Upper lobe of right lung (tissue), 1 donor: Measurements from ENCODE around the gene ZNF646. TPM values are rescaled to one million over a fixed set of nuclear protein-coding genes. Genes with fewer than 3 reads are reported as not detected.
A peak's percentile ranks its signal among the peaks of the same experiment; 100 is the strongest.

Source experiments
- ATAC-seq: fragments of 200-7000 bp; cut with Tn5 transposase; one replicate; pipeline ENCODE4 v1.9.1; 2020; ENCODE audit warnings: mild to moderate bottlenecking, moderate library complexity
- DNase-seq: peaks from one replicate; pipeline ENCODE4 v3.0.0-alpha.2; 2020
- H3K27ac ChIP-seq: fragments of 200-600 bp; one replicate; pipeline ENCODE4 v1.8.0; 2022
- H3K27me3 ChIP-seq: fragments of 200-600 bp; one replicate; pipeline ENCODE4 v1.8.0; 2022; ENCODE audit warnings: mild to moderate bottlenecking
- H3K36me3 ChIP-seq: fragments of 200-600 bp; one replicate; pipeline ENCODE4 v1.8.0; 2022
- H3K4me1 ChIP-seq: fragments of 200-600 bp; one replicate; pipeline ENCODE4 v1.8.0; 2022
- H3K4me3 ChIP-seq: fragments of 200-600 bp; one replicate; pipeline ENCODE4 v1.8.0; 2022; ENCODE audit warnings: mild to moderate bottlenecking
- H3K9me3 ChIP-seq: fragments of 200-600 bp; one replicate; pipeline ENCODE4 v1.8.0; 2022
- CTCF ChIP-seq: fragments of 200-600 bp; IDR thresholded peaks from one replicate; pipeline ENCODE4 v1.8.0; 2022; ENCODE audit warnings: antibody characterized with exemption
- intact Hi-C: fragments of 100-400 bp; cut with DNase I; formaldehyde crosslinking; loops from one replicate; pipeline ENCODE4 v1.11.0; 2022
- total RNA-seq: library from RNA; stranded (reverse); fragmentation: NEBNext Ultra II Directional; extraction: Animal tissue kit (Norgen Biotek cat#: 25700); gene quantifications from one replicate; pipeline ENCODE4 v1.2.1, GENCODE V29; 2021
- donor health status: DM: no; HTN: yes; CAD: no; lungs with severe emphysema.

ZNF646 gene
- total RNA-seq, 1 donor from 2014 or later: 20.6 TPM

- Histone ChIP-seq H3K36me3 (peaks cover 21% of the 10 kb centered on the region), H3K4me1 (peaks cover 13% of the 10 kb centered on the region), H3K27ac (no peak overlapping the region), H3K4me3 (no peak overlapping the region), H3K9me3 (no peaks in the 10 kb centered on the region), H3K27me3 (no peaks in the 10 kb centered on the region)
- TF ChIP-seq CTCF: no peak
- ATAC-seq (no peak), DNase-seq (no peak)
- intact Hi-C loops: no loop called here
Measured at GRCh38 chr16:31061126-31061812, 13.0 kb upstream of the ZNF646 start.

- Histone ChIP-seq H3K9me3 (no peaks in the 10 kb centered on the region), H3K36me3 (peaks cover 21% of the 10 kb centered on the region), H3K4me1 (peaks cover 13% of the 10 kb centered on the region), H3K4me3 (no peak overlapping the region), H3K27ac (no peak overlapping the region), H3K27me3 (no peaks in the 10 kb centered on the region)
- DNase-seq (no peak), ATAC-seq (no peak)
- no peak for TF ChIP-seq CTCF
- intact Hi-C loops: no loop called here
Measured at GRCh38 chr16:31061813-31062440, 12.3 kb upstream of the ZNF646 start.

GRCh38 chr16:31063495-31063842 is 10.8 kb upstream of the ZNF646 start:
- no peak for TF ChIP-seq CTCF
- intact Hi-C loops: no loop called here
- Histone ChIP-seq H3K27me3 (no peaks in the 10 kb centered on the region), H3K4me3 (no peak overlapping the region), H3K36me3 (peaks cover 16% of the 10 kb centered on the region), H3K9me3 (no peaks in the 10 kb centered on the region), H3K4me1 (peaks cover 13% of the 10 kb centered on the region), H3K27ac (no peak overlapping the region)
- no peak for ATAC-seq
- DNase-seq: no peak

- no peak for TF ChIP-seq CTCF
- DNase-seq (no peak), ATAC-seq (peak; percentile 24)
- Histone ChIP-seq H3K27ac (peak overlapping the region; percentile 73), H3K9me3 (no peaks in the 10 kb centered on the region), H3K4me3 (peak overlapping the region; percentile 5), H3K4me1 (peaks cover 13% of the 10 kb centered on the region), H3K36me3 (peaks cover 15% of the 10 kb centered on the region), H3K27me3 (no peaks in the 10 kb centered on the region)
- intact Hi-C loops: no loop called here
Measured at GRCh38 chr16:31063843-31064611, 10.2 kb upstream of the ZNF646 start.

GRCh38 chr16:31064882-31065461 is 9.2 kb upstream of the ZNF646 start:
- DNase-seq (no peak), ATAC-seq (peak; percentile 72)
- no peaks in the 10 kb centered on the region for H3K27me3 ChIP-seq
- no peak for TF ChIP-seq CTCF
- H3K27ac ChIP-seq: peak overlapping the region; percentile 73
- no peak overlapping the region for H3K4me3 ChIP-seq
- intact Hi-C loops: no loop called here
- peaks cover 15% of the 10 kb centered on the region for H3K36me3 ChIP-seq
- peaks cover 13% of the 10 kb centered on the region for H3K4me1 ChIP-seq
- no peaks in the 10 kb centered on the region for H3K9me3 ChIP-seq
